NCI-H345 treated with DMSO at 0.1 percent for 48 hours (cell line): ENCODE results near the gene TRRAP.

Experiments
- DNase-seq: peaks from one replicate; lab custom pipeline; 2025; ENCODE audit not compliant: unreplicated experiment; lab: John Stamatoyannopoulos, UW

TRRAP gene

GRCh38 chr7:98984126-98984525, 105.8 kb downstream of the TRRAP start:
- no peak for DNase-seq

- no peak for DNase-seq
These were observed 107.1 kb downstream of the TRRAP start for GRCh38 chr7:98985406-98985805.

- DNase-seq = no peak
These were observed 107.6 kb downstream of the TRRAP start for GRCh38 chr7:98985945-98986344.

- no peak for DNase-seq
These were observed 110.3 kb downstream of the TRRAP start for GRCh38 chr7:98988641-98989040.

- no peak for DNase-seq
These were observed 112.0 kb downstream of the TRRAP start for GRCh38 chr7:98990356-98990755.

DNA sequence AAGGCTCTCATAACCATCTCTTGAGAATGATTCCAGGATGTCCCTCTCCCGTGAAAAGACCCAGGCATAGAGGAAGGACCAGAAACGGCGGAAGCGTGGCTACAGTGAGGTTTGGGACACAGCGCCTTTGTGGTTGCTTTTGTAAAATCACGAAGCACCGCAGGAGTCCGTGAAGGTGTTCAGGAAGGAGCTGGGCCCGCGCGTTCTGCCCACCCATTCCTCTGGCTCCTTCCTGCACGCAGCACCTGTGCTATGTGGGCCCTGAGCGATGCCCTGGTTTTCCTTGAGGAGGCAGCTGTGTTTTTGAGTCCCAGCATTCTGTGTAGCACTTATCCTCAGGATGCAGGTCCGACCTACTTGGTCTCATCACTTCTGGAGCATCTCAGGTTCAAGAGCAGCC, 112.8 kb downstream of the TRRAP start:
- DNase-seq = no peak

DNA sequence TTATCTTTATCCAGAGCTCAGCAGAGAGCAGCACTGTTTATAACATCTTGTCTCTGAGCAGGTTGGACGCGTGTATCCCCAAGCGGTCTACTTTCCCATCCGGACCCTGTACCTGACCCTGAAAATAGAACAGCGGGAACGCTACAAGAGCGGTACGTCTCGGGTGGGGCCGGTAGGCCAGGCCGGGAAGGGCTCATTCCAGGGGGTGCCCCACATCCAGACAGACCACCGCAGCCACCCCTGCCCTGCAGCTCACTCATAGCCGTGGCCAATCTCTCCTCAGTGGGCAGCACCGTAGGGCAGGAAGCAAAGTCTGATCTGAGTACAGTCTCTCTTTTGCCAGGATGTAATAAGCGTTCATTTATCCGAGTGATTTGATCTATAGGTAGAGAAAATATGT, 113.7 kb downstream of the TRRAP start:
- DNase-seq = no peak

- no peak for DNase-seq
These were observed 114.9 kb downstream of the TRRAP start for GRCh38 chr7:98993024-98993897.

- no peak for DNase-seq
These were observed 116.0 kb downstream of the TRRAP start for GRCh38 chr7:98994046-98994944.

DNA sequence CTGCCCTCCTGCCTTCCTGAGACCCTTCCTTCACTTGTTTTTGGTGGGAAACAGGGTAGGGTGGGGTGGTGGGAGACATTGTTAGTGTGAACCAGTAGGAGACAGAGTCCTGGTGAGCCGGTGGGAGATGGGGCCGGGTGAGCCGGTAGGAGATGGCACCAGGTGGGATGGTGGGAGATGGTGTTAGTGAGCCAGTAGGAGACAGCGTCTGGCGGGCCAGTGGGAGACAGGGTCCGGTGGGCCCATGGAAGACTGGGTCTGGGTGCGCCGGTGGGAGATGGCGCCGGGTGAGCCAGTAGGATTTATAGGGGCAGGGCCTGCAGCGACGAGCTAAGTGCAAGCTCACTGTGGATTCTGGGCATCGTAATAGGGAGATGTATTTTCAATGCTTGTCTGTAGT, 116.8 kb downstream of the TRRAP start:
- DNase-seq = no peak

DNA sequence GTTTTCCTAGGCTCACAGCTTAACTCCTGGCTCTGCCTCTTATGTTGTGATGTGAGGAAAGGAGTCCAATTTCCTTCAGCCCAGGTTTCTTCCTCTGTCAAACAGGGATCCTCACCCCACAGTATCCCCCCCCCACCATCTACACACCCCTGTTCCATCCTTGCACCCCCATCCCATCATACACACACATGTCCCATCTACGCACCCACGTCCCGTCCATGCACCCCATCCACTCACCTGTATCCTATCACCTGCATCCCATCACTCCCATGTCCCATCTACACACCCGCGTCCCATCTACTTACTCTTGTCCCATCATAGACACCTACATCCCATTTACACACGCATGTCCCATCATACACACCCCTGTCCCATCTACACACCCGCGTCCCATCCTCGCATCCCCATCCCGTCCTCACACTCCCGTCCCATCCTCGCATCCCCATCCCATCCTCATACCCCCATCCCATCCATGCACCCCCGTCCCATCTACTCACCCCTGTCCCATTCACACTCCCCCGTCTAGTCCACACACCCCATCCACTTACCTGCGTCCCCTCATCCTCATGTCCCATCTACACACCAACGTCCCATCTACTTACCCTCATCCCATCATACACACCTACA, 117.3 kb downstream of the TRRAP start:
- DNase-seq = no peak

DNA sequence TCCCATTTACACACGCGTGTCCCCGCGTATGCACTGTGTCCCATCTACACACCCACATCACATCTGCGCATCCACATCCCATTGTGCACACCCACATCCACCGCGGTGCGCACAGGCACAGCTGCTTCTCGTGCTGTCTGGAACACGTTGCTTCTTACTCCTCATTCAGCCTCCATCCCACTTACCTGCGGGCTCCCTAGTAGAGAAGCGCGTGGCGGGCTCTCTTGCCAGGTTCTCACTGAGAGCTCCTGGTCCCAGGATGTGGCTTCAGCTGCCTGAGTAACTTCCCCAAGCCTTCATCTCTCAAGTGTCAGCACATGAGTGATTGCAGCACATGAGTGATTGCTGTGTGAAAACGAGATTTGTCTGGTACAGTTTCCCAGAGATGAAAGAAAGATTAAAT, 117.8 kb downstream of the TRRAP start:
- DNase-seq = no peak

- DNase-seq = no peak
These were observed 119.5 kb downstream of the TRRAP start for GRCh38 chr7:98997846-98998245.

- no peak for DNase-seq
These were observed 120.7 kb downstream of the TRRAP start for GRCh38 chr7:98998821-98999725.

- no peak for DNase-seq
These were observed 122.0 kb downstream of the TRRAP start for GRCh38 chr7:99000196-99000903.

DNA sequence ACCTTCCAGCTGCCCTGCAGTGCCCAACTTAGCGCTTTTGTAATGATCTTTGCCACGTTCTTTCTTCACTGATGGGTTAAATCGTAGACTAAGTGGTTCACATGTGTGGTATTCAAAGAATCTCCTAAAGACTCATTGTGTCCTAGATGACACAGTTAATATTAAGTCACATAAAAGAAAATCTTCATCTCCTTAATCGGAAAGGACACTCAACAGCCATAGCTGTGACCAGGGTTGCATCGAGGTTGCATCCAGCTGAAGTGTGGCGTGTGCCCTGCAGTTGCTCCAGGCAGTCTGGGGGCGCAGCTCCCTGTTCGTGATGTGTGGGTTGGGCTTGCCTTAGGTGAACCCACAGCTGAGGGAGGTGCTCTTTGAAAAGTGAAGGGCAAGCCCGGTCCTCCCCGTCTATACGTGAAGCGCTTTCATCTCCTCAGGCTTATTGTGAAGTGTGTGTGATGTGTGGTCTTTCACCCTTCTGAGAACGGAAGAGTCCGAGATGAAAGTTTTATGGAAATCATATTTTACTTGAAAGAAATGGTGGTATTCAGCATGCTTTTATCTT, 122.7 kb downstream of the TRRAP start:
- DNase-seq = no peak

- DNase-seq = no peak
These were observed 123.3 kb downstream of the TRRAP start for GRCh38 chr7:99001482-99002147.

DNA sequence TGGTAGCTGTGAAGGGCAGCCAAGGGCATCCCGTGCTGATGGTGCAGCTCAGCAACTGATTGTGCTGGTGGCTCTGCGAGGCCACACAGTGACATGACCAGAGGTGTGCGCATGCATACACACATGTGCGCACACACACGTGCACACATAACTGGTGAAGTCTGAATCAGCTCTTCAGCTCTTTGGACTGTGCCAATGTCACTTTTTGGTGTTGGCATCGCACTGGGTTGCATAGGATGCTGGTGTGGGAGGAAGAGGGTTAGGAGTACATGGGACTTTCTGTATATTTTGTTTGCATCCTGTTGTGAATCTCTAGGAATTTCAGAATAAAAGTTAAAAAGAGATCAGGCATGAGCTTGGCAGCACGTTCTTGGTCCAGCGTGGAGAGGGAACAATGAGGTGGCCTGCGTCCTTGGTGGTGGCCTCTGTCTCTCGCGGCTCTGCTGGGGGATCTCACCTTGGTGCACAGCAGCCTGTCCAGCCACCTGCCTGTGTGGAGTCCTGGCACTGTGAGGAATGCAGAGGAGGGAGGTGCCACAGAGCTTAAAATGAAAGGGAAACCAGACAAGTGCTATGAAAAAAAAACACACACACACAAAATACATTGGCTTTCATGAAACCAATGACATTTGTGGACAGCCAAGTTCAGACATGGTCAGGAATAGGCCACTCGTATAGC, 124.0 kb downstream of the TRRAP start:
- no peak for DNase-seq

- no peak for DNase-seq
These were observed 124.5 kb downstream of the TRRAP start for GRCh38 chr7:99002827-99003212.
